IPS-18c (cell line): ENCODE measurements around the gene GLYATL1B.
"Not testable (repeated sequence)": the region's sequence is repeated elsewhere in the genome, so short reads cannot be mapped to it uniquely, and the experiment has no call there.

Experiments
- H3K4me3 ChIP-seq: 2 replicates; pipeline ENCODE4 v1.7.0; 2013; ENCODE audit warnings: low read depth, mild to moderate bottlenecking, low read length, moderate library complexity; ENCODE audit not compliant: insufficient read depth
- H3K9me3 ChIP-seq: one replicate; pipeline ENCODE4 v1.6.1; 2013; ENCODE audit warnings: mild to moderate bottlenecking, low read length, moderate library complexity; ENCODE audit not compliant: control insufficient read depth, insufficient read depth

GLYATL1B gene, protein sequence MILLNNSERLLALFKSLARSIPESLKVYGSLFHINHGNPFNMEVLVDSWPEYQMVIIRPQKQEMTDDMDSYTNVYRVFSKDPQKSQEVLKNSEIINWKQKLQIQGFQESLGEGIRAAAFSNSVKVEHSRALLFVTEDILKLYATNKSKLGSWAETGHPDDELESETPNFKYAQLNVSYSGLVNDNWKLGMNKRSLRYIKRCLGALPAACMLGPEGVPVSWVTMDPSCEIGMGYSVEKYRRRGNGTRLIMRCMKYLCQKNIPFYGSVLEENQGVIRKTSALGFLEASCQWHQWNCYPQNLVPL

DNA sequence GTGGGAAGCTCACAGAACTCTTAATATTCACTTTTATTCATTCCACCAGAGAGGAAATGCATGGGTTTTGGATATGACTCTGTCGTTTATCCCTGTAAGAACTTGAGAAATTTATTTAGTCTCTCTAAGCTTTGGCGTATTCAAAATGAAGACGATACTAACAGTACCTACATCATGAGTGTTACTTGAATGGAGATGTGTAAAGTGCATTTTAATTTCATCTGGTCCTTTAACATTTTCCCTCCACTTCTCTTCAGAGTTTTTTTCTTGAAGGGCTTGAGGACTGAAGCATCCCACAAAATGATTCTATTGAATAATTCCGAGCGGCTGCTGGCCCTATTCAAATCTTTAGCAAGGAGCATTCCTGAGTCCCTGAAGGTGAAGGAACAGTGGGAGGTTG, at the start of gene GLYATL1B:
TSS of gene GLYATL1B (plus strand) at position 301 of the 400 bp plus-strand sequence. CDS start at position 301, 0 bp downstream.
- not testable (repeated sequence) for H3K9me3 ChIP-seq, H3K4me3 ChIP-seq

DNA sequence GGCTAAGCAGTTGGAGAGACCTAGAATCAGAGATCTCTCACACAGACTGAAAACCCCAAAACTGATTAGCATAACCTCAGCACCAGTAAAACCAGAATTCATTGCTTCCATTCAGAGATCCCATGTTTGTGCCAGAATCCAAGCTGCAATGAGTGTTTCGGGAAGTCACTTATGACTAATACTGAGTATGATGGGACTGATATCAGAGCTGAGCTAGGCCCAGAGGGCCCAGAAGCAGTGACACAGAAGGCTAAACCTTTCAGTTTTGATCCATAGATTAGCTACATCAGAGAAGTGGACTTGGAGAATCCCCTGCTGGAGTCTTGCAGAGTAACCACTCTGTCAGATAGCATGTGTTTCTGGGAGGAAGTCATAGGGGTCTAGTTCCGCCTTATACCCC, 49.6 kb upstream of the GLYATL1B start:
- H3K9me3 ChIP-seq, H3K4me3 ChIP-seq: not testable (repeated sequence)

DNA sequence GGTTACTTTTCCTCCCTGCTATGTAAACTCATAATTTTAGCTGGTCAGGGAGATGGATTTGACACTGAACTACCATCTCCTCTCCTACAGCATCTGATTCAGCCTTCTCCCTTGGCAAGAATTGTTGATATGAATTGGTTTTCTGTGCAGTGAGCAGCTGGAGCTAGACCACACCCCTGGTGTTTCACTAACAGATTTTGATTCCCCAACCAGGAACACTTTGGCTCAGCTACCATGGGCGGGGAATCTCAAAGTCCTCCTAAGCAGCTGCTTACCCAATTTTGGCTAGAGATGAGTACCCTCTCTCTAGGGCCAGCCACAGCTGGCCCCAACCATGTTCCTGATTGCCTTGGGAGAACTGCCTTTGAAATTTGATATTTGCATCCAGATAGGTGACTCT, 48.7 kb upstream of the GLYATL1B start:
- H3K4me3 ChIP-seq, H3K9me3 ChIP-seq: not testable (repeated sequence)

- no peak overlapping the region for H3K4me3 ChIP-seq
- no peaks in the 10 kb centered on the region for H3K9me3 ChIP-seq
These were observed 45.5 kb upstream of the GLYATL1B start for GRCh38 chr11:59040607-59041006.

GRCh38 chr11:59051383-59051782, 34.7 kb upstream of the GLYATL1B start:
- H3K9me3 ChIP-seq, H3K4me3 ChIP-seq: not testable (repeated sequence)

DNA sequence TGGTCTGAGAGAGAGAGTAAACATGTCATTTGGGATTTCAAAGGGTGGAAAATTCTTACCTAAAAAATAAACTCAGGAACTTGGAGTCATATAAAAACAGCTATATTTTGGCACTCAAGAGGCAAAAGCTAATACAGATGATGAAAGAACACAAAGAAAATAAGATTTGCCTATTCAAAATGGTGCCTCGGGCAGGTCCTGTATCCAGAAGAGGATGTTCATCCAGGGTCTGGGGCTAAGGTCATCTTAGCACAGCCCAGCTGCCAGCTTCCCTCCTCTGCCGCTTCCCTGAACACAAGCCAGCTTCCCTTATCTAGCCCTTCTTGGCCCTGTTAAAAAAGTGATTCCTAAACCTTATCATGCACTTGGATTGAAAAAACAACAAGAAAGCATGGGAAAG, 33.8 kb upstream of the GLYATL1B start:
- H3K4me3 ChIP-seq, H3K9me3 ChIP-seq: not testable (repeated sequence)

DNA sequence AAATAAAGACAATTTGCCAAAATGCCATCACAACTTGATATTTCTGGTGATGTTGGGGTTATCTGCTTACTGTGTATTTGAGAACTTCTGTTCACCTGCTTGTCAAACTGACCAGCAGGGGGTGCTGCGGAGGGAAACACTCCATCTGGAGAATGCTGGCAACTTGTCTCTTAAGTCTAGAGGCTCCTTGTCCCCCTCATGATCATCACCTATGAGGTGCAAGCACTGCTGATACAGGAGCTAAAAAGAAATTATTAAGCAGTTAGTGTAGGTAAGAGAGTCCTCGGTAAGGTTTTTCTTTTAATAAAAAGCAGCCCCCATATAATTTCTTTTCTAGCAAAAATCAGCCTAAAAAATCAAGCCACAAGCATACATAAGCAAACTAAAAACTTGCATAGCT, 32.7 kb upstream of the GLYATL1B start:
- Histone ChIP-seq H3K9me3 (no peaks in the 10 kb centered on the region), H3K4me3 (no peak overlapping the region)

GRCh38 chr11:59058120-59059033, 27.7 kb upstream of the GLYATL1B start:
- H3K9me3 ChIP-seq: not testable (repeated sequence)
- peak overlapping the region; percentile 40; the same call in 1 of the 2 replicates for H3K4me3 ChIP-seq

DNA sequence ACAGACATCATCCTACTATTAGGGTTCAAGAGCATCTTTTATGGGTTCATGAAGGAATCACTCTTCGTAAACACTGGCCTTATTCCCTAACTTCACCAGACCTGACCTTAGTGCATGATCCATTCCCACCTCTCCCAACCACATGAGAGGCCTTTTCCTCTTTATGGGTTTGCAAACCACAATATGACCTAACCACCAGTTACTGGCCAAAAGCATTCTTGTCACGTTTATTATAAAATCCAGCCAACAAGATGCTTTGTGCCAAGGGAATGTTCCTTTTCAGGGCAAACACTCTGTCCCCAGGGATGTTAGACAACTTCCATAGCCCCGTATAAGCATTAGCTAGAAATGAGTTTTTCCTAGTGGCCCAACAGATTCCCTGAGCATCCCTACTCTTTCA, 26.0 kb upstream of the GLYATL1B start:
- not testable (repeated sequence) for H3K9me3 ChIP-seq, H3K4me3 ChIP-seq

- no peaks in the 10 kb centered on the region for H3K9me3 ChIP-seq
- H3K4me3 ChIP-seq: no peak overlapping the region
These were observed 23.2 kb upstream of the GLYATL1B start for GRCh38 chr11:59062602-59063529.

DNA sequence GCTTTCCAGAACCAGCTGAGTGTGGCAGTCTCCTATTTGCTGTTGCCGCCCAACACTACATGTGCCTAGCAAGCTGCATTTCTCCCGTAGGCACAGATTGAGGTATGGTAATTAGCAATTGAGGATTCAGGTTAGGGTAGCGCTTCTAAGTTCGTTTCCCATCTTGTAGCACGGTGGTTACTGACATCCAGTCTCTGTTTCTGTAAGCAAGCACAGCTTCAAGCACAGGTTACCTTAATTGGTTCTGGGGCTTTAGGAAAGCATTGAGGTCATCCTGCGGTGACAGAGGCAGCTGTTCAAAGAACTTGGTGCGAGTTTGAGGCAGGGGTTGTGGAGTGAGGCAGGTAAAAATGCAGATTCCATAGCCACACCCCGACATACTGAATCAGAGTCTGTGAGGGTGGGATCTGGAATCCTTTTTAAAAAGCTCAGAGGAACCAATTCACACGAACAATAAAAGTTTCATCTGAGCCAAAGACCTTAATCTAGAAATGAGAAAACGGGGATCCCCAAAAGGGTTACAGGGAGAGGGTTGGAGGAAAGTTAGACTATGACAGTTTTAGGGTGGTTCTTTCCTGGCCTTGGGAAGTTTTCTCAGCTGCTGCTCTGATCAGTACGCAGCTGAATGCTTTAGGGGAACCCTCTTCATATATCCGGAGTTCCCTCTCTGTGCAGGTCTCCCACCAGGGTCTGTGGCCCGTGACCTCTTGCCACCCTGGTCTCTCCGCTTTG, 21.9 kb upstream of the GLYATL1B start:
- H3K9me3 ChIP-seq, H3K4me3 ChIP-seq: not testable (repeated sequence)

DNA sequence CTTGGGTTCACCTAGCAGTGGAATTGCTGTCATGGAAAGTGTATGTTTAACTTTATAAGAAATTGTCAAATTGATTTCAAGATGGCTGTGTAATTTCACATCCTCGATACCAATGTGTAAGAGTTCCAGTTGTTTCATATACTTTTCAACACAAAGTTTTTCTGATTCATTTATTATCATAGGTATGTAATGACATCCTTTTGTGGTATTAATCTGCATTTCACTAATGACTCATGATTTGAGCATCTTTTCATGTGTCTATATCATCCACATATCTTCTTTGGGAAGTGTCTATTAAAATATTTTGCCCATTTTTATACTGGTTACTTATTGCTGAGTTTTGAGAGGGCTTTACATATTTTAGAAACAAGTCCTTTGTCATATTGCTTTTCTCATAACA, 17.0 kb upstream of the GLYATL1B start:
- Histone ChIP-seq H3K4me3 (no peak overlapping the region), H3K9me3 (no peaks in the 10 kb centered on the region)

DNA sequence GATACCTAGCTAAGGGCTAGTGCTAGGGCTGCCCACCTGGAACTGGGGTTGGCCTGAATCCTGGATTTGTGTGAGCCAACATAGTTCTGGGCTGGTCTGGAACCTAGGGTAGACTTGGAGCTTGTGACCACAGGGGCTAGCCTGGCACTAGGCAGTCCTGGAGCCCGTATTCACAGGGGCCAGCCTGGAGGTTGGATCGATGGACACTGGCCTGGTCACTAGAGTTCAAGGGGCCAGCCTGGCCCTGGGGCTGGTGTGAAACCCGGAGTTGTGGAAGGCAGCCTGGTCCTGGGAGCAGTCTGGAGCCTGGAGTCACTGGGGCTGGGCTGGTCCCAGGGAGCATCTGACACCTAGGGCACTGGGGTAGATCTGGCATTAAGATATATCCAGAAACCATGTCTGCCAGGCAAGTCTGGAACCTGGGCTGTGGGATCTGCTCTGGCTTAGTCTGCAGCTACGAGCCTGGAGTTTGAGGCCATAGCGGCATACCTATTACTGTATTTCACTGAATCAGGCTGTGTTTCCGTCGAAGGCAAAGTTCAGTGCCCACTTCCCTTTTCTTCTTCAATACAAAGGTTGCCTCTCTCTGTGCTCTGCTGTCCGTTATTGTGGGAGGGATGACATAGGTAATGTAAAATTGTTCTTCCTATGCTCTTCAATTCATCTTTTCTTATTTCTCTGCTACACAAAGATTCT, 9.1 kb upstream of the GLYATL1B start:
- no peak overlapping the region for H3K4me3 ChIP-seq
- no peaks in the 10 kb centered on the region for H3K9me3 ChIP-seq

- Histone ChIP-seq H3K4me3 (no peak overlapping the region), H3K9me3 (no peaks in the 10 kb centered on the region)
These were observed 7.7 kb upstream of the GLYATL1B start for GRCh38 chr11:59078435-59078834.

GRCh38 chr11:59079086-59079485, 7.0 kb upstream of the GLYATL1B start:
- no peak overlapping the region for H3K4me3 ChIP-seq
- no peaks in the 10 kb centered on the region for H3K9me3 ChIP-seq

GRCh38 chr11:59080421-59080820, 5.7 kb upstream of the GLYATL1B start:
- H3K4me3 ChIP-seq, H3K9me3 ChIP-seq: not testable (repeated sequence)
